NCI-H82 treated with DMSO at 0.1 percent for 48 hours (cell line): ENCODE results near the gene NOP10.

Experiments used
- DNase-seq: peaks from one replicate; lab custom pipeline; 2025; ENCODE audit not compliant: unreplicated experiment; lab: John Stamatoyannopoulos, UW

Gene NOP10

DNA sequence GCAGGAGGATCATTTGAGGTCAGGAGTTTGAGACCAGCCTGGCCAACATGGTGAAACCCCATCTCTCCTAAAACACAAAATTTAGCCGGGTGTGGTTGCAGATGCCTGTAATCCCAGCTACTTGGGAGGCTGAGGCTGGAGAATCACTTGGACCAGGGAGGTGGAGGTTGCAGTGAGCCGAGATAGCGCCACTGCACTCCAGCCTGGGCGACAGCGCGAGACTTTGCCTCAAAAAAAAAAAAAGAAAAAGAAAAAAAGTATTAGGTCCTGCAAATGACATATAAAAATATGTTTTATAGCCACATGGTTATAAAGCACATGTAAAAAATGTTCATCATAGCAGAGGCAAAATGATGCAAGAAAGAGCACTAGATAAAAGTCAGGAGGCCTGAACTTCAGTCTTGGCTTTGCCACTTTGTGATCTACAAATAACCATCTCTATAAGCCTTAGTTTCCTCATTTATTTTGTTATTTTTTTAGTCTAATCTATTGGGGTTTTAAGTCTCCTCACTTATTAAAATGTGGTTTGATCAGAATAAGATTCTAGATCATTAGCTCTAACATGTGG is 10.3 kb downstream of the NOP10 start:
- no peak for DNase-seq

DNA sequence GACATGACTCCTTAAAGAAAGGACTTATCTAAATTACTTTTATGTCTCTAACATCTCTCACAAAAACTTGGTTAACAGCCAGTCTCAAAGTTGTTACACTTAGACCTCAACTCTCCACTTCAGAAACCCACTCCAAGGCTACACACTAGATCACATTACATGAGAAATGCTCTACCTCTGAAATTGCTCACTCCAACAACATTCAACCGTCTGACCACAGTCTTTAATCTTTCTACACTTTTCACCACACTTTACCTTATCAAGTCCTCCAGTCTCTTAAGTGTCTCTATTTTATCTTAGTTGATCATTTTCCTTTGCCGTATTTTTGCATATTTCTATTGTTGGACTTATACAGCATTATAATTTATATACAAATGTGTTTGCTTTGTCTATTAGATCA is 11.1 kb downstream of the NOP10 start:
- no peak for DNase-seq

DNA sequence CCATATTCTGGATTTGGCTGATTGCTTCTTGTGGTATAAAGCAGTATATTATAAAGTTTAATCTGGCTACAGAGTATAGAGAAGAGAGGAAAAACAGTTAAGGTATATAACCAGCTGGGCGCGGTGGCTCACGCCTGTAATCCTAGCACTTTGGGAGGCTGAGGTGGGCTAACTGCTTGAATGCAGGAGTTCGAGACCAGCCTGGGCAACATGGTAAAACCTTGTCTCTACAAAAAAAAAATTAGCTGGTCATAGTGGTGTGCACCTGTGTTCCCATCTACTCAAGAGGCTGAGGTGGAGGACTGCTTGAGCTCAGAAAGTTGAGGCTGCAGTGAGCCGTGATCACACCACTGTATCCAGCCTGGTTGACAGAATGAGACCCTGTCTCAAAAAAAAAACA is 12.7 kb downstream of the NOP10 start:
- no peak for DNase-seq

DNA sequence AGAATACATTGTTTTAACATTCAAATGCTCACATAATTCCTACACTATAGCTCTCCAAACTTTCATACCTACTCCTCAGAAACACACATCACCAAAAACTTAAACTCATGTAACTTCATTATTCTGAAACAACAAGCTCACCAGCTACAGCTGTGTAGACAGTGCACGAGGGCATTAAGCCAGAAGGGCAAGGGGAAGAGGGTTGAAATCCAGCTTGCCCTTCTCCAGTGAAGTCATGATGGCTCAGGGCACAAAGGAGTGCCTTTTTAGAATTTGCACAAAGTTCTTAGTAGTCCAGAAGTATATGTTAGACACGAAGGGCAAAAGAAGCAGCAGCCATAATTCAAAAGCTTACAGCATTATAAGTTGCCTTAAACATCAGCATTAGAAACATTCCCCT is 13.9 kb downstream of the NOP10 start:
- no peak for DNase-seq

DNA sequence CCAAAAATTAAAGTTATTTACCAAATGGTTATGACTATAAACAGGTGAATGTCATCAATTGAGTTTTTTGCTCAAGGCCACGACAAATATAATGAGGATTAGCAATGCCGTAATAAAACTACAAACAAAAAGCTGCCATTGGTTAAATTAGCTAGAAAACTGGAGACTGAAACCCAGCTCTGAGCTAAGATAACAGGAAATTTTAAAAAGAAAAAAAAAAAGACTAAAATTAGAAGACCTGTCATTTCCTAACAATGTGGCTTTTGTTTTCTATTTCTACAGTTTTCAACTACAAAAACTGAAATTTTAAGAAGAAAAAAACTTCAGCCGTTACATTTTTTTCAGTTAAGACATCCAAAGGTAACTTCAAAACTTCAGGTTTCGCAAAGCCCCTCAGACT is 15.0 kb downstream of the NOP10 start:
- no peak for DNase-seq

DNA sequence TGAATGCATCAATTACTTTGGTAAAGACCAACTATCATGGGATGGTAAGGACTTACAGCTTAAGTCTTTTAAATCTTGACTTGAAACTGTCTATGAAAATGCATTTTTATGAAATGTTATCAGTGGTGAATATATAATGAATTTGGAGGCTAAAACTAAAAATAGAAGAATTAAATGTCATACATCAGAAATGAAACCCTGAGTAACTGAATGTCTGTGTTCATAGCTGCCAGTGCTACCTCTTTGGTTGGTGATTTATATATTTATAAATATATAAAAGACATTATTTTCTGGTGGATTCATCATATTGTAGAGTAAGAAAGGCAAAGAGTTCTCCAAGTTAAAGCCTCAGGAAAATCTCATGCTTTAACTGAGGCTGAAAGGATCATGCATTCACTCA is 17.6 kb downstream of the NOP10 start:
- DNase-seq = no peak

DNA sequence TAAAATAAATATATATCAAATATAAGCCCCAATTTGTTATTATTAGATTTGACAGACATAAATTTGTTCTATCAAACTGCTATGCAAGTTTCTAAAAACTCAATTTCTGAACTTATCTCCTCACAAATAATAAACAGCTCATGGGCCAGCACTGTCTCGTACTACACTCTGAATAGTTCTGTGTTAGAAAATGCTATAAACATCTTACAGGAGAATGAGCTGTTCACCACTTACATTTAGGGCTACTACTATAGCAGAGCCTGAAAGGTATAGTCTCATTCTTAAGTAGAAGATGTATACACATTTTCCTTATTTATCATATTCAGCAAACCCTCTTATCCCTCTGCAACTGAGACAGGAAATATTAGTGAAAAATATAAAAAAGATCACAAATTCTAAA is 18.0 kb downstream of the NOP10 start:
- DNase-seq = no peak

DNA sequence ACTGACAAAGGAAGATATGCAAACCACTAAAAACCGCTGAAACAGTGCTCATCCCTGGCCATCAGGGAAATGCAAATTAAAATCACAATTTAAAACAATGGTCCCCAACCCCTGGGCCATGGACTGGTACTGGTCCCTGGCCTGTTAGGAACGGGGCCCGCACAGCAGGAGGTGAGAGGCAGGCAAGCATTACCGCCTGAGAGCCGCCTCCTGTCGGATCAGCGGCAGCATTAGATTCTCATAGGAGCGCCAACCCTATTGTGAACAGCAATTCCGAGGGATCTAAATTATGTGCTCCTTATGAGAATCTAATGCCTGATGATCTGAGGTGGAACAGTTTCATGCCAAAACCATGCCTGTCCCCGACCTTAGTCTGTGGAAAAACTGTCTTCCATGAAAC is 19.7 kb downstream of the NOP10 start:
- no peak for DNase-seq

DNA sequence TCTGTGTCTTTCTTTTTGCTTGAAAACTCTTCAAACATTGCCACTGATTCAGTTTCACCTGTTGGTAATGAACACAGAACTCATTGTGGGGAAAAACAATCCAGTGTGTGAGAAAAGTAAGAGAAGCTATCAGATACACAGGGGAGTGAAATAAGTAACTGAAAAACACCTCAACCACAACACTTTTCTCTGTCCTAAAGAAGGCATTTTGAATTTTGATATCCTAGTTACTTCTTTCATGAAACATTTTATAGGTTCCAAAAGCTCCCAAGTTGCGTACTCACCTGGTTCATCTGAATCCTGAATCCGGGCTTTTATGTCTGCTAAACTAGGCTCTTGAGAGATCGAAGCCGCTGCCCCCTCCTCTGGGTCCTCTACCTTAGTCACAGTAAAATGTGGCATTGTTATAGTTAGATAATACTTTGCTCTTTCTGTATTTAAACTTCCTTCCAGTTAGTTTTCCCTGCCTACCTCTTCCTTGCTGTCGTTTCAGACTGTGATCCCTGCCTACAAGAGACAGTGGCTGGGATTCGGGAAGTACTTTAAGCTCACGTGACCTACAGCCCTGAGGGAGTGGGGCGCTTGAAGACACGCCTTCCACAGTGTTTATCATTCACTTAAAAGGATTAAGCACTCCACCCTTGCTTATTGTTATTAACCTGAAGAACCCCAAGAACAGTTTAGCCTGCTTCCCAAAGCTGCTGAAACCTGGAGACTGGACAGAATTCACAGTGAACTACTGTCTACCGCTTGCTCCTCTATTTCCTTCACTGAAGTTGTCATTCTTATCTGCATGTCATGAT is 24.5 kb downstream of the NOP10 start:
- DNase-seq = peak; percentile 98

DNA sequence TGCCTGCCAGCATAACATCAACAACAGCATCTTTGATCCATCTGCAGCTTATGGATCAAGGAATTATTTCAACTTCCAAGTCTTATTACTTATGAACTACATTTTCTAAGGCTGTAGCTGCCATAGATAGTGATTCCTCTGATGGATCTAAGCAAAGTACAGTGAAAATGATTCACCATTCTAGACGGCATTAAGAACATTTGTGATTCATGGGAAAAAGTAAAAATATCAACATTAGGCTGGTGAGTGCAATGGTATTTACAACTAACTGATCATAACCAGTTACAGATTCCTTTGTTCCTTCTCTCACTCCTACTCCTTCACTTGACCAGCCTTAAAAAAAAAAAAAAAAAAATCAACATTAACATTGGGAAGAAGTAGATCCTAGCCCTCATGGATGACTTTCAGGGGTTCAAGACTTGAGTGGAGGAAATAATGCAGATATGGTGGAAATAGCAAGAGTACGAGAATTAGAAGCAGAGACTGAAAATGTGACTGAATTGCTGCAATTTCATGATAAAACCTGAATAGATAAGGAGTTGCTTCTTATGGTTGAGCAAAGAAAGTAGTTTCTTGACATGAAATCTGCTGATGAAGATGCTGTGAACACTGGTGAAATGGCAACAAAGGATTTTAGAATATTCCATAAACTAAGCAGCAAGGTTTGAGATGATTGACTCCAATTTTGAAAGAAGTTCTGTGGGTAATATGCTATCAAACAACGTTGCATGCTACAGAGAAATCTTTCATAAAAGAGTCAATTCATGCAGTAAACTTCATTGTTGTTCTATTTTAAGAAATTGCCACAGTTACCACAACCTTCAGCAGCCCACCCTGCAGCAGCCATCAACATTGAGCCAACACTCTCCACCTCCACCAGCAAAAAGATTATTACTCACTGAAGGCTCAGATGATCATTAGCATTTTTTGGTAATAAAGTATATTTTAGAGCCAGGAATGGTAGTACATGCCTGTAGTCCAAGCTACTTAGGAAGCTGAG is 28.1 kb downstream of the NOP10 start:
- no peak for DNase-seq

DNA sequence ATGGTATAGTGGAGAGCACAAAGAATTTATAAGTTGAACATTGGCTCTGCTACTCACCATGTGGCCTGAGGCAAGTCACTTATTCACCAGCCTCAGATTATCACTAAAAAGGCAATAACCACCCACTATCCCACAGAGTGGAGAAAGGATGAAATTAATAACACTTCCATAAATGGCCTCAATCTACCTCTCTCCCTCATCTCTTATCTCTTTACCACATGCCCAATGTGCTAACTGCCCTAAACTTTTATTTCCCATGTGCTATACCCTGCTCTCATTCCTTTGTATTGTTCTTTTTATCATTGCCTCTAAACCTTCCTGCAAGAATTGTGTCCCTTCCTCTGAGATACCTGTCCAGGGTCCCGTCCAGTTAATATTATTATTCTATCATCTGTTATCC is 31.4 kb downstream of the NOP10 start:
- no peak for DNase-seq

DNA sequence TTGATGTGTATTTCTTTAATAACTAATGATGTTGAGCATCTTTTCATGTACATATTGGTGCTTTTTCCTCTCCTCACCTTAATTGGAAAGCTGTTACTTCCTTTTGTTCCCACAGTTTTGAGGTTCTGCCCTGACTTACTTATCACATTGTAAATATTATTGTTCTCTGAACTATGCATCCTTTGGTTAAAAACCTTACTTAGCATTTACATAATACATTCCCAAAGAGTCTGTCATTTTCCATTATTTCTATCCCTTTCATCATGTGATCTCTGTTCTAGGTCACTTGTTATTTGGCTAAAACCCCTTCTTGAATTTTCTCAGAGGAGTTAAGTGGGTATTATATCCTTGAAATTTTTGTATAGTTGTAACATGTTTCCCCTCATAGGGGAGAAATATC is 38.3 kb downstream of the NOP10 start:
- DNase-seq = no peak

DNA sequence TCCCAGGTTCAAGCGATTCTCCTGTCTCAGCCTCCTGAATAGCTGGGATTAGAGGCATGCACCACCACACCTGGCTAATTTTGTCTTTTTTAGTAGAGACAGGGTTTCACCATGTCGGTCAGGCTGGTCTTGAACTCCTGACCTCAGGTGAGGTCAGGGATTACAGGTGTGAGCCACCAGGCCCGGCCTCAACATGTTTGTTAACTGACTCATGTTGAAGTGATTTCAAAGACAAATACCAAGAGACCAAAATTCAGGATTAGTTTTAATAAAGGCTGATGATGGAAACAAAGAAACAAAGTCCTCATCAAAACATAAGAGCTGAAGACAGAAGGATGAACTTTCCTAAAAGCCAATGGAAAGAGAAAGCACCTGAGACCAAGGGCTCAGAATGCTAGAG is 41.9 kb downstream of the NOP10 start:
- no peak for DNase-seq

DNA sequence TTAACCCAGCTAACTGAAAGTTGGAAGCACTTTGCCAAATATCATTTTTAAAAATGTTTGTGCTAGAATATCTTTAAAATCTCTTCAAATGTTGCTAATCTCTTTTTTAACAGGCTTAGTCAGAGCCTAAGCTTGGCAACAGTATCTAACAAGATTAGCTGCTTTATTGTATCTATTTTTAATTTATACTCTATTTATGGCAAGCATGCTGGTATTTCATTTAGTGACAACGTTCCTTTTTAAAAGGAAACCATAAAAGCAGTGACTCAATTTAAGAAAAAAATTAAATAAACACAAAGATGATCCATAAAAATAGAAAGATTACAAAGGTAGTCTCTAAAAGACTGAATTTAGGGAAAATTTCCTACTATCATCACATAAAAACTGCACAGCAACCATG is 45.9 kb downstream of the NOP10 start:
- no peak for DNase-seq

DNA sequence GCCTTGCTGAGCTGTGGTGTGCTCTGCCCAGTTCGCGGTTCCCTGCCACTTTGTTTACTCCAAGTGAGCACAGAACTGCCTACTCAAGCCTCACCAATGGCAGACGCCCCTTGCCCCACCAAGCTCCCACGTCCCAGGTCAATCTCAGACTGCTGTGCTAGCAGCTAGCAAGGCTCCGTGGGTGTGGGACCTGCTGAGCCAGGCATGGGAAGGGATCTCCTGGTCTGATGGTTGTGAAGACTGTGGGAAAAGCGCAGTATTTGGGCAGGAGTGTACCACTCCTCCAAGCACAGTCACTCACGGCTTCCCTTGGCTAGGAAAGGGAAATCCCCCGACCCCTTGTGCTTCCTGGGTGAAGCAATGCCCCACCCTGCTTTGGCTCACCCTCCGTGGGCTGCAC is 50.3 kb downstream of the NOP10 start:
- DNase-seq = no peak
